GM10248 (cell line): ENCODE measurements around the gene ANGPTL4.

Experiments
- CTCF ChIA-PET: fragments of 300-600 bp; sonication (Branson Sonifier 250); formaldehyde crosslinking; extraction: SDS; loops from one replicate; lab custom pipeline; 2021; ENCODE audit warnings: antibody characterized with exemption; lab: Yijun Ruan, JAX
- POLR2A ChIA-PET: fragments of 350-650 bp; sonication (Branson Sonifier 250); formaldehyde crosslinking; extraction: SDS; loops from one replicate; lab custom pipeline; 2020; ENCODE audit warnings: antibody characterized with exemption; lab: Yijun Ruan, JAX
- DNase-seq: peaks from one replicate; pipeline ENCODE4 v3.0.0; 2012; ENCODE audit errors: extremely low spot score
- TF ChIP-seq, protein P1 (sequence below): IDR thresholded peaks from 2 replicates; pipeline ENCODE4 v1.5.1; 2012; ENCODE audit warnings: mild to moderate bottlenecking, low read depth; ENCODE audit errors: extremely low read depth, missing control alignments, control extremely low read depth

ANGPTL4 gene

DNA sequence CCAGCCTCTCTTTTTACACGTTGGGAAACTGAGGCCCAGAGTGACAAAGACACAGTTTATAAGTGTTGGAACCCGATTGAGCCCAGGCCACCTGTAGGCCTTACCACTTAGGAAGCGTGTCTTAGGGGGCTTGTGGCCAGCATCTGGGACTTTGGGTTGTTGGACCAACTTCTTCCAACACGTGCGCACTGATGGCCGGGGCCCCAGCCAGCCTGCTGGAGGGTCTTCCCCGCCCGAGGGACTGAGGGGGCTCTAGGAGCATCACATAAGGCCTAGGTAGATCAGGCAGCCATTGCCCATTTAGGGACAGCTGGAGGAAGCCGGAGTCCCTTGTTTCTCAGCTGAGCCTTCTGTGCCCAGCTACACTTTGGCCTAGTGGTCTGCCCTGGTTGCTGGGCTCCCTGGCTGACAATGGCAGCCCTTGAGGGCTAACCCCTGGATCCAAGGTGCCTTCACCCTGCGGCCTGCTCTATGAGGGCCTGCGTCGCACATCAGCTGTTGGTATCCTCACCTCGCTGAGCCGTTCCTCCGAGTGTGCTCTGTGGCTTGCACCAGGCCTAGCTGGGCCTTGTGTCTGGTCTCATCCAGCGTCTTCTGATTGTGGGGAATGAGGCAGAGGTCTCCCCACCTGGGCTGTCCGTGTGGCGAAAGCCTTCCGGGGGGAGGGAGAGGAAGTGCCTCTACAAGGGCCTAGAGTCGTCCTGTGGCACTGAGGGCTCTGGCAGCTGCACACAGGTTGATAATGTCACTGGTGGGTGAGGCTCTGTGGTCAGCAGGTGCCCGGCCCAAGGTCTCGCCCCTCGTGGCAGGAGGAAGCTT lies 27.5 kb downstream of the ANGPTL4 start:
- CTCF ChIA-PET: interaction anchor here (1.5 to 6.6 kb wide), 3 partner anchors 21 to 38 kb away, joined by 3 to 31 read pairs (median 5); partner anchors contain the start of gene MARCHF2
- TF ChIP-seq, protein P1, sequence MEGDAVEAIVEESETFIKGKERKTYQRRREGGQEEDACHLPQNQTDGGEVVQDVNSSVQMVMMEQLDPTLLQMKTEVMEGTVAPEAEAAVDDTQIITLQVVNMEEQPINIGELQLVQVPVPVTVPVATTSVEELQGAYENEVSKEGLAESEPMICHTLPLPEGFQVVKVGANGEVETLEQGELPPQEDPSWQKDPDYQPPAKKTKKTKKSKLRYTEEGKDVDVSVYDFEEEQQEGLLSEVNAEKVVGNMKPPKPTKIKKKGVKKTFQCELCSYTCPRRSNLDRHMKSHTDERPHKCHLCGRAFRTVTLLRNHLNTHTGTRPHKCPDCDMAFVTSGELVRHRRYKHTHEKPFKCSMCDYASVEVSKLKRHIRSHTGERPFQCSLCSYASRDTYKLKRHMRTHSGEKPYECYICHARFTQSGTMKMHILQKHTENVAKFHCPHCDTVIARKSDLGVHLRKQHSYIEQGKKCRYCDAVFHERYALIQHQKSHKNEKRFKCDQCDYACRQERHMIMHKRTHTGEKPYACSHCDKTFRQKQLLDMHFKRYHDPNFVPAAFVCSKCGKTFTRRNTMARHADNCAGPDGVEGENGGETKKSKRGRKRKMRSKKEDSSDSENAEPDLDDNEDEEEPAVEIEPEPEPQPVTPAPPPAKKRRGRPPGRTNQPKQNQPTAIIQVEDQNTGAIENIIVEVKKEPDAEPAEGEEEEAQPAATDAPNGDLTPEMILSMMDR: no peak
- POLR2A ChIA-PET: interaction anchor here (1.0 to 1.7 kb wide), 4 partner anchors 22 to 448 kb away, joined by 3 to 6 read pairs (median 5); partner anchors contain the start of genes MARCHF2, TIMM44 and ZNF414
- DNase-seq: no peak

DNA sequence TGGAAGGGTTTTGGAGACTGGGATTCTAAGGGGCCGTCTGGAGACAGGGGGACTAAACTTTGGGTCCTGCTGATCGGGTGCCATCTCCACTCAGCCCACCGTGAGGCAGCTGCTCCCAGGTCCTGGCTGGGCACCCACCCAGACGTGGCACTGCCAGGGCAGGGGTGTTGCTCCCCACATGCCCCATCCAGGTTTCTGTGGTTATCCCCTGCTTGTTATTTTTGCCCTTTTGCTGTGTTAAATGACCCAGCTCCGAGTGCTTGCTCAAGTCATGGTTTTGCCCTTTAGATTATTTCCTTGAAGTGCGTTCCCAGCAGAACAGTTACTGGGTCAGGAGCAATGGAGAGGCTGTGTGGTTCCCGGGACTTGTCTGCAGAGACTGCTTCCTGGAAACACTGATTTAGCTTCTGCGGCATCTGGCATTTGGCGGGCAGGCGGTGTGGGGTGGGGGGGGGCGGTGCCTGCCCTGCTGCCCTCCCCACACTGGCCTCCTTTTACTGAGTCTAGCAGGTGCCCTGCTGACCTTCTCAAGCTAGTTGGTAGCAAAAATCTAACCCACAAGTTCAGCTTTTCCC lies 28.1 kb downstream of the ANGPTL4 start:
- ChIA-PET CTCF (interaction anchor here (1.5 to 6.6 kb wide), 3 partner anchors 20 to 39 kb away, joined by 3 to 31 read pairs (median 5); partner anchors contain the start of gene MARCHF2), POLR2A (interaction anchor here (1.3 kb wide), 1 partner anchor 21 kb away, joined by 6 read pairs; the partner anchor contains the start of gene MARCHF2)
- TF ChIP-seq, protein P1: no peak
- DNase-seq: no peak

DNA sequence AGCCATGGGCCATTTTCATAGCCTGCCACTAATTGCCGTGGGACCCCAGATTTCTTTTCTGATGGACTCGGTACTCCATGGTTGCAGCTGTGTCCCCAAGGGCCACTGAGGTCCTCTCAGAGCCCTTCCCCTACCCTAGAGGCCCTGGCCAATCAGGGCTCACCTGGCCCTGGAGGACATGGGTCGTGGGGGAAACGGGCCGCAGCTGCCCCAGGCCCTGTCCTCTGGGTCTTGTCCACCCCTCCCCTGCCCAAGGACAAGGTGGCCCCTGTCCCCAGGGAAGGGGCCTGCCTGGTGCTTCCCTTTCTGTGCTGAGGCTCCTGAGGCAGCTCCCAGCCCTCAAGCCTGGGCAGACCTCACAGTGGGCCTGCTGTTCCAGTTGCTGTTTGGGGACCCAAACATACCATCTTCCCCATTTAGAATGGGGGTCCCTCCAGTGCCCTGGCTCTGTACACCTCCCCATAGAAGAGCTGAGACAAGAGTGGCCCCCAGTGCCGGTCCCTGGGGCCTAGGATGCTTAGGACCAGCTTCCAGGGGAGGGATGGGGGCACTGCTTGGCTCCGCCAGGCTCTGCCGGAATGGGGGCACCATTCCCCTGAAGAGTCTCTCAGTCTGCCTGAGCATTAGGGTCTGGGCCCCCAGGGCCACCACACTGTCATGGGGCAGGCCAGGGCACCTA lies 29.4 kb downstream of the ANGPTL4 start:
- CTCF ChIA-PET: interaction anchor here (1.2 to 6.6 kb wide), 3 partner anchors 20 to 40 kb away, joined by 3 to 31 read pairs (median 8); partner anchors contain the start of gene MARCHF2
- DNase-seq: no peak
- TF ChIP-seq, protein P1: no peak
- POLR2A ChIA-PET: interaction anchor here (0.6 kb wide), 1 partner anchor 267 kb away, joined by 6 read pairs; no protein-coding TSS in a partner anchor

DNA sequence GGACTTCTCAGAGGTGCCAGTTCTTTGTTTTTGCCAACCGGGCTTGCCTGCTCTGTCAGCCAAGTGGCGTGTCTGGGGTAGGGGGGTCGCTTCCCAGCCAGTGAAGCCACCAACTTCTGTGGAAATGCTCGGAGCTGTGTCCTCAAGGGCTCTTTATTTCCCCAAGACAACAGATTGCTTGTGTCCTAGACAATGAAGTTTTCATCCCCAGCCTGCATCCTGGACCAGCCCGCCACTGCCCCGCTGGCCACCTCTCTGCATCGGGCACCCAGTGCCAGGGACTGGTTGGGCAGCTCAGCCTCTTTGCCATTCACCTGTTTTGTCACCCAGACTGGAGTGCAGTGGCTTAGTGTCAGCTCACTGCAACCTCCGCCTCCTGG lies 29.9 kb downstream of the ANGPTL4 start:
- ChIA-PET POLR2A (no interaction called here), CTCF (interaction anchor here (1.2 to 6.6 kb wide), 2 partner anchors 19 to 41 kb away, joined by 8 to 31 read pairs; partner anchors contain the start of gene MARCHF2)
- TF ChIP-seq, protein P1: no peak
- DNase-seq: no peak

DNA sequence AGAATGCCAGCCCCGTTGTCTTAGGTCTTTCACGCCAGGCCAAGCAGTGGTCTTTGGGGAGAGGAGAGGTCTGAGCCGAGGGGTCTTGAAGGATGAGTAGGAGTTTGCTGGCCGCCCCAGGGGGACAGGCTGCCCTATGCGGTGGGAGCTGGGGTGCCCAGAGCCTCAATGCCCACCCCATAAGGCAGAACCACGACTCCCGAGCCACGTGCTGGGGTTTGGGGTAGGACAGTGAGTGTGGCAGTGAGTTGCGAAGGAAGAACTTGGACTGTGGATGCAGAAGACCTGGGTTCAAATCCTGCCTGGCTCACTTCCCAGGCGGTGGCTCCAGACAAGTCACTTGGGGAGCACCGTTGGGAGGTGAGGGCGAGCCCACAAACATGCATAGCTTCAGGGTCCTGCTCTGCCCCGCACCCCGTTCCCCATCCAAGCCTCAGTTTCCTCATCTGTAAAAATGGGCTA lies 31.7 kb downstream of the ANGPTL4 start:
- no peak for DNase-seq
- ChIA-PET POLR2A (no interaction called here), CTCF (interaction anchor here (0.8 to 6.6 kb wide), 4 partner anchors 9 to 109 kb away, joined by 3 to 31 read pairs (median 4); no protein-coding TSS in a partner anchor)
- TF ChIP-seq, protein P1: no peak

DNA sequence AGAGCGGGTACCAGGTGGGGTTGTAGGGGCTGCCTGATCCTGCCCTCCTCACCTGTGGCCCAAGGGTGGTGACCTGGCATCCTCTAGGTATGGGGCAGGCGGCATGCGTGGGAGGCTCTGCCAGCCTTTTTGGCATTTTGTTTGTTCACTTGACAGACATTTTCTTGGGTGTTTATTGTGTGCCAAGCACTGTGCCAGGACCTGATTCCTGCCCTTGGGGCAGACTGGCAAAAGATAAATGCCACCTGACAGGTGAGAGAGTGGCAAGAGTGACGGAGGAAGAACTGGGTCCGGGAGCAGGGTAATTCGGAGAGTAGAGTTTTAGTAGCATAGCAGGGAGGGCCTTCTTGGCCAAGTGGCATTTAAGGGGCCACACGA lies 32.2 kb downstream of the ANGPTL4 start:
- CTCF ChIA-PET: interaction anchor here (0.8 to 6.6 kb wide), 4 partner anchors 9 to 109 kb away, joined by 3 to 31 read pairs (median 4); no protein-coding TSS in a partner anchor

More for the DNA sequence above, 32.2 kb downstream of the ANGPTL4 start:
- POLR2A ChIA-PET: no interaction called here
- DNase-seq: no peak
- TF ChIP-seq, protein P1: no peak
